ENCODE results near the gene MRTFB.
"Not testable (repeated sequence)": the region's sequence is repeated elsewhere in the genome, so short reads cannot be mapped to it uniquely, and the experiment has no call there.

MRTFB gene

GRCh38 chr16:14070877-14071575 is at the start of gene MRTFB:
TSS of gene MRTFB (plus strand) at chr16:14071319. CDS start at chr16:14140607, 69,288 bp downstream.
- no peak for DNase-seq (ENCODE audit: low read depth, low spot score)

GRCh38 chr16:14023526-14023925 is 47.6 kb upstream of the MRTFB start:
- DNase-seq (ENCODE audit: low read depth, low spot score): not testable (repeated sequence)

- no peak for DNase-seq (ENCODE audit: low read depth, low spot score)
Measured at GRCh38 chr16:14024283-14024682, 46.8 kb upstream of the MRTFB start.

- no peak for DNase-seq (ENCODE audit: low read depth, low spot score)
Measured at GRCh38 chr16:14026572-14027285, 44.4 kb upstream of the MRTFB start.

- DNase-seq (ENCODE audit: low read depth, low spot score): no peak
Measured at GRCh38 chr16:14028202-14028601, 42.9 kb upstream of the MRTFB start.

- no peak for DNase-seq (ENCODE audit: low read depth, low spot score)
Measured at GRCh38 chr16:14029658-14030057, 41.5 kb upstream of the MRTFB start.

GRCh38 chr16:14035092-14035491 is 36.0 kb upstream of the MRTFB start:
- DNase-seq (ENCODE audit: low read depth, low spot score): no peak

- DNase-seq (ENCODE audit: low read depth, low spot score): no peak
Measured at GRCh38 chr16:14036889-14037288, 34.2 kb upstream of the MRTFB start.

GRCh38 chr16:14037960-14038359 is 33.2 kb upstream of the MRTFB start:
- no peak for DNase-seq (ENCODE audit: low read depth, low spot score)

- no peak for DNase-seq (ENCODE audit: low read depth, low spot score)
Measured at GRCh38 chr16:14041164-14041563, 30.0 kb upstream of the MRTFB start.

GRCh38 chr16:14042706-14043105 is 28.4 kb upstream of the MRTFB start:
- no peak for DNase-seq (ENCODE audit: low read depth, low spot score)

- DNase-seq (ENCODE audit: low read depth, low spot score): no peak
Measured at GRCh38 chr16:14043278-14043677, 27.8 kb upstream of the MRTFB start.

- DNase-seq (ENCODE audit: low read depth, low spot score): no peak
Measured at GRCh38 chr16:14043793-14044192, 27.3 kb upstream of the MRTFB start.

- not testable (repeated sequence) for DNase-seq (ENCODE audit: low read depth, low spot score)
Measured at GRCh38 chr16:14047121-14047859, 23.8 kb upstream of the MRTFB start.

GRCh38 chr16:14050291-14051027 is 20.7 kb upstream of the MRTFB start:
- no peak for DNase-seq (ENCODE audit: low read depth, low spot score)

GRCh38 chr16:14051103-14051729 is 19.9 kb upstream of the MRTFB start:
- no peak for DNase-seq (ENCODE audit: low read depth, low spot score)

- DNase-seq (ENCODE audit: low read depth, low spot score): no peak
Measured at GRCh38 chr16:14056970-14057369, 14.1 kb upstream of the MRTFB start.

- peak; percentile 55 for DNase-seq (ENCODE audit: low read depth, low spot score)
Measured at GRCh38 chr16:14057878-14058382, 13.2 kb upstream of the MRTFB start.

GRCh38 chr16:14061732-14062259 is 9.3 kb upstream of the MRTFB start:
- DNase-seq (ENCODE audit: low read depth, low spot score): no peak

- DNase-seq (ENCODE audit: low read depth, low spot score): no peak
Measured at GRCh38 chr16:14062261-14062660, 8.9 kb upstream of the MRTFB start.
